K562 (cell line): ENCODE results near the gene RIIAD1. TPM values are rescaled to one million over a fixed set of nuclear protein-coding genes. Genes with fewer than 3 reads are reported as not detected.

Experiments used
- C11orf30 ChIP-seq: fragments of 450-650 bp; IDR thresholded peaks from 2 replicates; pipeline ENCODE4 v1.6.1; 2016; ENCODE audit warnings: low read depth, mild to moderate bottlenecking
- COPS2 ChIP-seq: fragments of 450-650 bp; conservative IDR thresholded peaks from 2 replicates; pipeline ENCODE4 v1.6.1; 2016; ENCODE audit warnings: mild to moderate bottlenecking, moderate library complexity
- E2F6 ChIP-seq, 2 experiments: IDR thresholded peaks; 2 replicates each; pipeline ENCODE4 v1.6.1; 2011; ENCODE audit warnings: borderline replicate concordance in 1 of 2, control low read depth in 1 of 2, low read depth in 1 of 2, low read length in 1 of 2, mild to moderate bottlenecking in 1 of 2, mixed read lengths in 1 of 2, moderate library complexity in 1 of 2; ENCODE audit not compliant: insufficient read depth in 1 of 2, insufficient read length in 1 of 2, poor library complexity in 1 of 2, severe bottlenecking in 1 of 2; ENCODE audit errors: extremely low read depth in 1 of 2
- ERF ChIP-seq: fragments of 450-650 bp; formaldehyde crosslinking; IDR thresholded peaks from 2 replicates; pipeline ENCODE4 v1.4.0; 2020; ENCODE audit warnings: mild to moderate bottlenecking, mixed read lengths
- HEY1 ChIP-seq: fragments of 250-450 bp; sonication (Bioruptor Pico); IDR thresholded peaks from 2 replicates; pipeline ENCODE4 v1.5.0; 2020; ENCODE audit warnings: mild to moderate bottlenecking, moderate library complexity, borderline replicate concordance
- HNRNPH1 ChIP-seq: fragments of 200-400 bp; formaldehyde crosslinking; optimal IDR thresholded peaks from 2 replicates; pipeline ENCODE3; 2017; ENCODE audit warnings: low read depth, mild to moderate bottlenecking, low read length, moderate library complexity
- HNRNPUL1 ChIP-seq: fragments of 200-400 bp; formaldehyde crosslinking; IDR thresholded peaks from 2 replicates; pipeline ENCODE4 v1.6.1; 2017; ENCODE audit warnings: low read length
- KAT8 ChIP-seq: fragments of 450-650 bp; IDR thresholded peaks from 2 replicates; pipeline ENCODE4 v1.6.1; 2016; ENCODE audit warnings: low read depth, mild to moderate bottlenecking
- KHSRP ChIP-seq: fragments of 450-650 bp; IDR thresholded peaks from 2 replicates; pipeline ENCODE4 v1.6.1; 2017
- LCOR ChIP-seq: sonication (generic); formaldehyde crosslinking; IDR thresholded peaks from 2 replicates; pipeline ENCODE4 v1.8.0; 2022; ENCODE audit warnings: mild to moderate bottlenecking, missing genetic modification reagents
- MIER1 ChIP-seq: fragments of 450-650 bp; IDR thresholded peaks from 2 replicates; pipeline ENCODE4 v1.6.1; 2016; ENCODE audit warnings: antibody characterized with exemption, mild to moderate bottlenecking, low read depth
- MTF1 ChIP-seq: fragments of 250-450 bp; sonication (Bioruptor Pico); IDR thresholded peaks from 2 replicates; pipeline ENCODE4 v1.9.0; 2021; ENCODE audit warnings: moderate library complexity, mild to moderate bottlenecking, inconsistent platforms, borderline replicate concordance
- NBN ChIP-seq: fragments of 450-650 bp; IDR thresholded peaks from 2 replicates; pipeline ENCODE4 v1.6.1; 2016; ENCODE audit warnings: low read depth, mild to moderate bottlenecking
- NCOA1 ChIP-seq: fragments of 450-650 bp; IDR thresholded peaks from 2 replicates; pipeline ENCODE4 v1.6.1; 2016; ENCODE audit warnings: low read depth
- NFE2 ChIP-seq: IDR thresholded peaks from 2 replicates; pipeline ENCODE4 v1.6.1; 2014; ENCODE audit warnings: antibody characterized with exemption, low read depth
- NUFIP1 ChIP-seq: fragments of 450-650 bp; IDR thresholded peaks from 2 replicates; pipeline ENCODE4 v1.6.1; 2018; ENCODE audit not compliant: partially characterized antibody
- PCBP2 ChIP-seq: fragments of 200-400 bp; formaldehyde crosslinking; IDR thresholded peaks from 2 replicates; pipeline ENCODE4 v1.6.1; 2018; ENCODE audit warnings: low read length, low read depth, mild to moderate bottlenecking, moderate library complexity; ENCODE audit not compliant: poor library complexity, severe bottlenecking
- POLR2AphosphoS5 ChIP-seq: IDR thresholded peaks from 2 replicates; pipeline ENCODE4 v1.6.1; 2011; ENCODE audit warnings: mild to moderate bottlenecking, low read depth, low read length, moderate library complexity; ENCODE audit not compliant: control insufficient read depth, insufficient read depth
- RBM15 ChIP-seq: fragments of 200-400 bp; formaldehyde crosslinking; IDR thresholded peaks from 2 replicates; pipeline ENCODE4 v1.6.1; 2018; ENCODE audit warnings: mild to moderate bottlenecking, low read length, moderate library complexity; ENCODE audit not compliant: insufficient read depth
- RFX7 ChIP-seq: fragments of 250-450 bp; sonication (Bioruptor Pico); IDR thresholded peaks from 2 replicates; pipeline ENCODE4 v1.5.1; 2021; ENCODE audit warnings: mild to moderate bottlenecking
- SIN3A ChIP-seq, 2 experiments: fragments of 150-350 bp in 1 of 2; IDR thresholded peaks; 2 replicates each; pipeline ENCODE4 v1.6.1; 2011 to 2016; ENCODE audit warnings: borderline replicate concordance in 2 of 2, low read depth in 2 of 2, low read length in 2 of 2, mild to moderate bottlenecking in 2 of 2, moderate library complexity in 2 of 2; ENCODE audit not compliant: control insufficient read depth in 1 of 2
- SMARCA4 ChIP-seq: fragments of 450-650 bp; IDR thresholded peaks from 2 replicates; pipeline ENCODE4 v1.6.1; 2016
- ZC3H4 ChIP-seq: sonication (generic); formaldehyde crosslinking; IDR thresholded peaks from 2 replicates; pipeline ENCODE4 v1.9.0; 2021; ENCODE audit warnings: missing genetic modification reagents, borderline replicate concordance
- ZFPM2 ChIP-seq: fragments of 250-450 bp; sonication (Bioruptor Pico); IDR thresholded peaks from 2 replicates; pipeline ENCODE4 v1.5.1; 2022; ENCODE audit warnings: mild to moderate bottlenecking
- ZNF217 ChIP-seq: sonication (generic); formaldehyde crosslinking; IDR thresholded peaks from 2 replicates; pipeline ENCODE4 v1.8.0; 2022; ENCODE audit warnings: mild to moderate bottlenecking, missing genetic modification reagents
- polyA plus RNA-seq, 8 experiments: library from polyadenylated mRNA; depleted of rRNA in 4 of 8; stranded (reverse) in 5 of 8; unstranded in 3 of 8; fragments of >200 nt; fragmentation: Nextera tagmentation in 2 of 8; fragmentation: Illumina TruSeq in 1 of 8; extraction: Ambion mirVana in 2 of 8; extraction: Trizol in 1 of 8; gene quantifications; 2 replicates each; pipeline versions ENCODE4 v1.2.1 to v1.2.3, GENCODE V29; 2011 to 2014; ENCODE audit warnings: inconsistent platforms in 1 of 8, missing spikeins in 1 of 8
- total RNA-seq, 7 experiments: library from RNA; depleted of rRNA in 6 of 7; stranded (reverse); fragments of >200 nt in 6 of 7; fragmentation: Illumina TruSeq in 2 of 7; extraction: Trizol in 2 of 7; gene quantifications; 2 replicates each; pipeline versions ENCODE4 v1.2.1 to v1.2.3, GENCODE V29; 2011 to 2021; ENCODE audit warnings: low replicate concordance in 1 of 7
- TF ChIP-seq, protein P1 (sequence below): fragments of 450-650 bp; IDR thresholded peaks from 2 replicates; pipeline ENCODE4 v1.6.1; 2016; ENCODE audit warnings: antibody characterized with exemption
- TF ChIP-seq, protein P2 (sequence below): sonication (generic); formaldehyde crosslinking; IDR thresholded peaks from 2 replicates; pipeline ENCODE4 v1.8.1; 2022; ENCODE audit warnings: missing genetic modification reagents

The RIIAD1 gene
- total and polyA plus RNA-seq, 9 of the 15 experiments (the other 6 are each of a cell fraction or from before 2014, with no cell fraction given), result not detected

GRCh38 chr1:151716771-151717631 is 4.3 kb upstream of the RIIAD1 start, which contains the start of gene CELF3 (continued):
- TF ChIP-seq PCBP2 (no peak), COPS2 (no peak), KAT8 (no peak), ZFPM2 (no peak), NBN (peak; percentile 43; the same call in 1 of the 2 replicates), ZNF217 (CRISPR knock-in tag) (no peak), POLR2AphosphoS5 (peak; percentile 53; the same call in 1 of the 2 replicates), E2F6 (IDR thresholded peaks at IDR 0.05; ENCODE audit: borderline replicate concordance in 1 of 2, extremely low read depth in 1 of 2, insufficient read depth in 1 of 2, insufficient read length in 1 of 2, low read depth in 1 of 2, low read length in 1 of 2, poor library complexity in 1 of 2, severe bottlenecking in 1 of 2) (no peak), NFE2 (no peak), KHSRP (no peak), LCOR (CRISPR knock-in tag) (0 out of 2 replicates have a peak, but pooled peaks have one; percentile 43), C11orf30 (no peak), RBM15 (no peak), MIER1 (peak; percentile 98), HEY1 (CRISPR knock-in tag) (no peak), ZC3H4 (CRISPR knock-in tag) (no peak), SMARCA4 (peak; percentile 31; the same call in 1 of the 2 replicates), RFX7 (no peak), MTF1 (no peak), HNRNPH1 (no peak), SIN3A (IDR thresholded peaks at IDR 0.05; ENCODE audit: borderline replicate concordance in 2 of 2, control insufficient read depth in 1 of 2, low read depth in 2 of 2, low read length in 2 of 2) (no peak), HNRNPUL1 (no peak), NUFIP1 (no peak), NCOA1 (peak; percentile 67; the same call in 1 of the 2 replicates), ERF (CRISPR knock-in tag) (no peak)
- TF ChIP-seq, protein P1, sequence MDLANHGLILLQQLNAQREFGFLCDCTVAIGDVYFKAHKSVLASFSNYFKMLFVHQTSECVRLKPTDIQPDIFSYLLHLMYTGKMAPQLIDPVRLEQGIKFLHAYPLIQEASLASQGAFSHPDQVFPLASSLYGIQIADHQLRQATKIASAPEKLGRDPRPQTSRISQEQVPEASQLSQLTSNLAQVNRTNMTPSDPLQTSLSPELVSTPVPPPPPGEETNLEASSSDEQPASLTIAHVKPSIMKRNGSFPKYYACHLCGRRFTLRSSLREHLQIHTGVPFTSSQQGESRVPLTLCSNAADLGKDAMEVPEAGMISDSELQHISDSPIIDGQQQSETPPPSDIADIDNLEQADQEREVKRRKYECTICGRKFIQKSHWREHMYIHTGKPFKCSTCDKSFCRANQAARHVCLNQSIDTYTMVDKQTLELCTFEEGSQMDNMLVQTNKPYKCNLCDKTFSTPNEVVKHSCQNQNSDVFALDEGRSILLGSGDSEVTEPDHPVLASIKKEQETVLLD, result no peak
- TF ChIP-seq, protein P2, sequence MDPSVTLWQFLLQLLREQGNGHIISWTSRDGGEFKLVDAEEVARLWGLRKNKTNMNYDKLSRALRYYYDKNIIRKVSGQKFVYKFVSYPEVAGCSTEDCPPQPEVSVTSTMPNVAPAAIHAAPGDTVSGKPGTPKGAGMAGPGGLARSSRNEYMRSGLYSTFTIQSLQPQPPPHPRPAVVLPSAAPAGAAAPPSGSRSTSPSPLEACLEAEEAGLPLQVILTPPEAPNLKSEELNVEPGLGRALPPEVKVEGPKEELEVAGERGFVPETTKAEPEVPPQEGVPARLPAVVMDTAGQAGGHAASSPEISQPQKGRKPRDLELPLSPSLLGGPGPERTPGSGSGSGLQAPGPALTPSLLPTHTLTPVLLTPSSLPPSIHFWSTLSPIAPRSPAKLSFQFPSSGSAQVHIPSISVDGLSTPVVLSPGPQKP (CRISPR knock-in tag), result no peak
